ENCODE data around the gene INSC.

Gene INSC

GRCh38 chr11:15176646-15177163, 62.0 kb downstream of the INSC start:
- peaks cover 10% of the 10 kb centered on the region for H3K27me3 Mint-ChIP-seq
- H3K4me3 Mint-ChIP-seq: no peak overlapping the region
- H3K27ac Mint-ChIP-seq: no peak overlapping the region
- DNase-seq (no peak), ATAC-seq (no peak)
- no peaks in the 10 kb centered on the region for H3K4me1 Mint-ChIP-seq
- no peaks in the 10 kb centered on the region for H3K9me3 Mint-ChIP-seq
- no peaks in the 10 kb centered on the region for H3K36me3 Mint-ChIP-seq (ENCODE audit: low read depth)

GRCh38 chr11:15177491-15177890, 62.8 kb downstream of the INSC start:
- H3K9me3 Mint-ChIP-seq: no peaks in the 10 kb centered on the region
- no peak overlapping the region for H3K4me3 Mint-ChIP-seq
- no peak overlapping the region for H3K27ac Mint-ChIP-seq
- DNase-seq (no peak), ATAC-seq (no peak)
- peaks cover 10% of the 10 kb centered on the region for H3K27me3 Mint-ChIP-seq
- H3K36me3 Mint-ChIP-seq (ENCODE audit: low read depth): no peaks in the 10 kb centered on the region
- H3K4me1 Mint-ChIP-seq: no peaks in the 10 kb centered on the region

GRCh38 chr11:15178214-15178613, 63.5 kb downstream of the INSC start:
- Mint-ChIP-seq H3K36me3 (ENCODE audit: low read depth) (no peaks in the 10 kb centered on the region), H3K4me1 (no peaks in the 10 kb centered on the region), H3K4me3 (no peak overlapping the region), H3K27ac (no peak overlapping the region), H3K9me3 (no peaks in the 10 kb centered on the region), H3K27me3 (peaks cover 10% of the 10 kb centered on the region)
- ATAC-seq (no peak), DNase-seq (no peak)

GRCh38 chr11:15179167-15179566, 64.4 kb downstream of the INSC start:
- Mint-ChIP-seq H3K4me1 (no peaks in the 10 kb centered on the region), H3K4me3 (no peak overlapping the region), H3K9me3 (no peaks in the 10 kb centered on the region), H3K36me3 (ENCODE audit: low read depth) (no peaks in the 10 kb centered on the region), H3K27me3 (peaks cover 7% of the 10 kb centered on the region), H3K27ac (no peak overlapping the region)
- no peak for ATAC-seq
- DNase-seq: no peak

- Mint-ChIP-seq H3K4me3 (no peak overlapping the region), H3K4me1 (no peaks in the 10 kb centered on the region), H3K36me3 (ENCODE audit: low read depth) (no peaks in the 10 kb centered on the region), H3K27ac (no peak overlapping the region), H3K27me3 (peaks cover 3% of the 10 kb centered on the region), H3K9me3 (no peaks in the 10 kb centered on the region)
- DNase-seq: no peak
- no peak for ATAC-seq
Observed at GRCh38 chr11:15180212-15180792, 65.6 kb downstream of the INSC start.

GRCh38 chr11:15182372-15182771, 67.6 kb downstream of the INSC start:
- DNase-seq (no peak), ATAC-seq (no peak)
- Mint-ChIP-seq H3K27ac (no peak overlapping the region), H3K4me1 (no peaks in the 10 kb centered on the region), H3K9me3 (no peaks in the 10 kb centered on the region), H3K36me3 (ENCODE audit: low read depth) (no peaks in the 10 kb centered on the region), H3K27me3 (no peaks in the 10 kb centered on the region), H3K4me3 (no peak overlapping the region)

DNA sequence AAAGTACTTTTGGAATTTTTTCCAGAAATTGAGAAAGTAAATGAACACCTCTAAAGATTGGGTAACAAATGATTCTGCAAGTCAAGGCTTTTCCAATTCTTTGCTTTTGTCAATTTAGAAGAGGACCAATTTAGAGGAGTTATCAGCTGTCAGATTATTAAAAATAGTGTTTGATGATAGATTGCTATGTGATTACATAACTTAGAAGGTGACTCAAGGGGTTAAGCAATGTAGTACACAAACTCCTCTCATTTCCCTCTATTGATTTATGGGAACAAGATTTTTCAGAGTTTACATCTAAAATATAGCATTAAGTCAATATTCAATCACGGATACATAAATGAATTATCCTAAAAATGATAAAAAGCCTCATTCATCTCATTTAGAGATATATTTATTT, 70.3 kb downstream of the INSC start:
- Mint-ChIP-seq H3K36me3 (ENCODE audit: low read depth) (no peaks in the 10 kb centered on the region), H3K4me1 (no peaks in the 10 kb centered on the region), H3K9me3 (no peaks in the 10 kb centered on the region), H3K27ac (no peak overlapping the region), H3K4me3 (no peak overlapping the region), H3K27me3 (no peaks in the 10 kb centered on the region)
- ATAC-seq: no peak
- no peak for DNase-seq

DNA sequence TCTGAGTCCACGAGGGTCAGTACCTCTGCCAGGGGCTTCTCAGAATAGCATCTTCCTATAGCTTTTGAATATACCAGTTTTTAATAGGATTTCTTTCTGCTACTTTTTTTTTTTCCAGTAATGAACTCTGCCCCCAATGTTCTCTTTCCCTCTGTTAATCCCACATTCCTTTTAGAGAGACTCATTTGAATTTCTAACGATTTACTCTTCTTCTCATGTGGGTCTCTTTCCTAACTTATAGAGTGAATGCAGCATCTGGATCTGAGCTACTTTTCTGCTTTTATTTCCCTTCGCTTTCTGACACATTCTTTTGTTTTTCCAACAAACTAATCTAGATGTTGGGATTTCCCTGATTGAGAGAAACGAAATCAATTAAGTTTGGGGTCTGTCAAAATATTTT, 71.4 kb downstream of the INSC start:
- Mint-ChIP-seq H3K9me3 (no peaks in the 10 kb centered on the region), H3K4me3 (no peak overlapping the region), H3K27ac (no peak overlapping the region), H3K27me3 (no peaks in the 10 kb centered on the region), H3K4me1 (no peaks in the 10 kb centered on the region), H3K36me3 (ENCODE audit: low read depth) (no peaks in the 10 kb centered on the region)
- ATAC-seq: no peak
- no peak for DNase-seq

- no peak for ATAC-seq
Observed at GRCh38 chr11:15189189-15189588, 74.5 kb downstream of the INSC start.

DNA sequence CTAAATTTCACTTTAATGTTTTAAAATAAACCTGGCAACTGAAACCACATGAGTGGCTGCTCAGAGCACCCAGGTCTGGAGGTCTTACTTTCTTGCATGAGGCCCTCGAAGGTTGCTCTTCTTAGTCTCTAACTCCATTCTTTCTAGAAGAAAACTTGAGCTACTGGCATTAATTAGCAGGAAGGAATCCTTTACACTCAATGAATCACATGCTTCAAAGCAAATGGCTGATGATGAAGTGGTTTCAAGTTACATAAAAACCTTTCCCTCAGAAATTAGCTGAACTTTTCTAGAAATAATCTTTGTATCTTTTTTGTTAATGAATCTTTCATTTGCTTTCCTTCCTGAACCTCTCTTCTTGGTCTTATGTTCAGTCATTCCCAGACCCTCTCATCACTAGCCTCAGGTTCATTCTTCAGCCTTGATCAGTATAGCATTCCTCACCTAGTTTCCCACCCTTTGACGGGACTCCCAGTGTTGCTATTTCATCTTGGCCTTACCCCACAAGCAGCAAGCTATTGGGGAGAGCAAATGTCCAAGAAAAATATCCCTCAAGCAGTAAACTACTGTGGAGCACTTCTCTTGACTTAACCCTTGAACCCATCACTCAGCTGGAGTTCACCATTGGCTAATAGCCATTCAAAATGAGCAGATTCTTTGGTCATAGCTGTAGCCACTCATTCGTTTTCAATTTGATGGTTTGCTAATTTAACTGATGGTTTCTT, 75.1 kb downstream of the INSC start:
- no peak for ATAC-seq
- no peak overlapping the region for H3K27ac Mint-ChIP-seq
- no peaks in the 10 kb centered on the region for H3K4me1 Mint-ChIP-seq
- no peak for DNase-seq
- H3K4me3 Mint-ChIP-seq: no peak overlapping the region
- H3K36me3 Mint-ChIP-seq (ENCODE audit: low read depth): no peaks in the 10 kb centered on the region
- no peaks in the 10 kb centered on the region for H3K9me3 Mint-ChIP-seq
- no peaks in the 10 kb centered on the region for H3K27me3 Mint-ChIP-seq

More at GRCh38 chr11:15189189-15189588, 74.5 kb downstream of the INSC start:
- H3K27ac Mint-ChIP-seq: no peak overlapping the region
- H3K4me1 Mint-ChIP-seq: no peaks in the 10 kb centered on the region
- H3K27me3 Mint-ChIP-seq: no peaks in the 10 kb centered on the region
- H3K4me3 Mint-ChIP-seq: no peak overlapping the region
- H3K9me3 Mint-ChIP-seq: no peaks in the 10 kb centered on the region
- DNase-seq: no peak
- no peaks in the 10 kb centered on the region for H3K36me3 Mint-ChIP-seq (ENCODE audit: low read depth)

DNA sequence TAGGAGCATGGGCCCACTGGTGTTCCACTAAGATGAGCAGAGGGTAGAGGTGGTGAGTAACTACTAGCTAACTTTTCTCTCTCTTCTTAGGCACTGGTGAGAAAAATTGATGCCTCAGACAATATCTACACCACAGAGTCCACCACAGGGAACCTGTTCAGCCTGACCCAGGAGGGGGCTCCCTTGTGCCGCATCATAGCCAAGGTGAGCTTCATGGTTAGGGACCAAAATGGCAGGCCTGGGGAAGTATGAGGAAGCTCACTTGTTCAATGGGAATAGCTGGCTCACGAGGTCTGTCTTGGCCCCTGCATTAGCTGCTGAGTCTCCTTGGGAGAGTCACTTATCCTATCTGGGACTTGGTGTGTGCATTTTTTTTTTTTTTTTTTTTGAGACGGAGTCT, 75.9 kb downstream of the INSC start:
- Mint-ChIP-seq H3K27me3 (no peaks in the 10 kb centered on the region), H3K4me3 (no peak overlapping the region), H3K27ac (no peak overlapping the region), H3K9me3 (no peaks in the 10 kb centered on the region), H3K4me1 (no peaks in the 10 kb centered on the region), H3K36me3 (ENCODE audit: low read depth) (no peaks in the 10 kb centered on the region)
- no peak for ATAC-seq
- DNase-seq: no peak

GRCh38 chr11:15192005-15192556, 77.4 kb downstream of the INSC start:
- Mint-ChIP-seq H3K4me3 (no peak overlapping the region), H3K4me1 (no peaks in the 10 kb centered on the region), H3K36me3 (ENCODE audit: low read depth) (no peaks in the 10 kb centered on the region), H3K27ac (no peak overlapping the region), H3K27me3 (no peaks in the 10 kb centered on the region), H3K9me3 (no peaks in the 10 kb centered on the region)
- DNase-seq (no peak), ATAC-seq (no peak)

DNA sequence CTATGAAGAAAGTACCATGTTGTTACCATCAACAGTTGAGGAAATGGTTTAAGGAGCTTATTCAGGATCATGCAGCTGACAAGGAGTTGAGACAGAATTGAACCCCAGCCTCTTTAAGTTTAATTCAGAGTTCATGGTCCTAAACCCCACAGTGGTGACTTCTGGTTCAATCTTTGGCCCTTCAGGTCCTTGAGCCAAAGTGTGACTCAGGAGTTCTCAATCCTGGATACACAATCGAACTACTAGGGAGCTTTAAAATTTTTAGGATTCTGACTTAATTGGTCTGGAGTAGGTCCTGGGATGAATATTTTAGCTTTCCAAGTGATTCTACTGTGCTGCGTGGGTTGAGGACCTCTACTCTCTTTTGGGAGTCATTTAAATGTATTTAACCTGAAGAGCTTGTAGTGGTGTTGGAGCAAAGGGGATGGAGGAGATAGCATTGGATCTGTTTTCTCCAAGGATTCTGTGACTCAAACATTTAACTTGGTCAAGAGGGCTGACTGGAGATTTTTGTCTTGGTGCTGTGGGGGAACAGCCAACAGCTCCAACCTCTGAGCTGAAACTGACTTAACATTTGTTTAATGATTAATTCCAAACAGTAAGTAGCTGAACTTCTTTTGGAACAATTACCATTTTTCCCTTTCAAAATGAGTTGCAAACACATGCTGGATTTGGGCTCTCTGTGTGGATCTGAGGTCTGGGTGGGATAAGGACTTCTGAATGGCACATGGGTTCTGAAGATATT, 80.1 kb downstream of the INSC start:
- Mint-ChIP-seq H3K4me1 (no peaks in the 10 kb centered on the region), H3K9me3 (no peaks in the 10 kb centered on the region), H3K27ac (no peak overlapping the region), H3K4me3 (no peak overlapping the region), H3K36me3 (ENCODE audit: low read depth) (no peaks in the 10 kb centered on the region), H3K27me3 (no peaks in the 10 kb centered on the region)
- ATAC-seq (no peak), DNase-seq (no peak)

DNA sequence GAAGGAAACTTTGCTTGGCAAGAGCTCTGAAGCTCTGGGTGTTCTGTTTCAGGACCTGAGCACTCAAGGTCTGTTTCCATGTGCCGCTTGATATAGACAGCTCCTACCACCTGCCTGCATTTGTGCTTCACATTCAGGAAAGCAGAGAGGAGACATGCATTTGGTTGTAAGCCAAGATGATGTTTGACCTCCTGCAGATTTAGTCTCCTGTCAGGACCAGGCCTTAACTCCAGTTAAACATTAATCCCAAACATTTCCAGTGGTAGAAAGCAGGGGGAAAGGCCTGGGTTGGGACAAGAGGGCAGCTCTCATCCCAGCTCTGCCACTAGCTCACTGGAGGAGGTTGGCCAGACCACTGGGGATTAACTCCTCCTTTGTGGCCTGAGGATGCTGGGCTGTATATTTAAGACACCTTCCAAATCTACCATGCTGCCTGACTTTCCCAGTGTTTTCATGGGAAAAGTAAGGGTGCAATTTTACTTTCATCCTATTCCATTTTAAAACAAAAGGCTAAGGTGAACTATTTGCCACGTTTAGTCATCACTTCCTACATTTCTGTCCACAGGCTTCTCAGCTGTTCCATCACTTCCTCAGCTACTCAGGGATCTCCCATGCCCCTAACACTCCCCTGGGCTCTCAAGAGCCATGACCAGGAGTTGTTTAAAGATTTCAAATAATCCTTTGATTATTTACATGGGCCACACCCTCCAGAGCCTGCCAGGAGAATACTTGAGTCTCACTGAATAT, 80.9 kb downstream of the INSC start:
- H3K36me3 Mint-ChIP-seq (ENCODE audit: low read depth): no peaks in the 10 kb centered on the region
- no peak overlapping the region for H3K27ac Mint-ChIP-seq
- H3K9me3 Mint-ChIP-seq: no peaks in the 10 kb centered on the region

More for the DNA sequence above, 80.9 kb downstream of the INSC start:
- ATAC-seq (no peak), DNase-seq (no peak)
- Mint-ChIP-seq H3K4me1 (no peaks in the 10 kb centered on the region), H3K27me3 (no peaks in the 10 kb centered on the region), H3K4me3 (no peak overlapping the region)
